Prostate gland (tissue), 2 donors: ENCODE data around the gene SEMA5A.

Experiments
- POLR2AphosphoS5 ChIP-seq: sonication (generic); formaldehyde crosslinking; IDR thresholded peaks from one replicate; pipeline ENCODE4 v1.6.1; 2017; ENCODE audit warnings: antibody characterized with exemption
- TF ChIP-seq, protein P1 (sequence below), 4 experiments: fragments of 200-600 bp in 2 of 4; fragments of 450-650 bp in 2 of 4; sonication (generic) in 2 of 4; IDR thresholded peaks; 1 replicate in 3 of 4; 2 replicates in 1 of 4; pipeline ENCODE4 v1.5.1; 2016 to 2019; ENCODE audit warnings: antibody characterized with exemption in 4 of 4, mild to moderate bottlenecking in 2 of 4, moderate library complexity in 2 of 4

- TF ChIP-seq, protein P1, sequence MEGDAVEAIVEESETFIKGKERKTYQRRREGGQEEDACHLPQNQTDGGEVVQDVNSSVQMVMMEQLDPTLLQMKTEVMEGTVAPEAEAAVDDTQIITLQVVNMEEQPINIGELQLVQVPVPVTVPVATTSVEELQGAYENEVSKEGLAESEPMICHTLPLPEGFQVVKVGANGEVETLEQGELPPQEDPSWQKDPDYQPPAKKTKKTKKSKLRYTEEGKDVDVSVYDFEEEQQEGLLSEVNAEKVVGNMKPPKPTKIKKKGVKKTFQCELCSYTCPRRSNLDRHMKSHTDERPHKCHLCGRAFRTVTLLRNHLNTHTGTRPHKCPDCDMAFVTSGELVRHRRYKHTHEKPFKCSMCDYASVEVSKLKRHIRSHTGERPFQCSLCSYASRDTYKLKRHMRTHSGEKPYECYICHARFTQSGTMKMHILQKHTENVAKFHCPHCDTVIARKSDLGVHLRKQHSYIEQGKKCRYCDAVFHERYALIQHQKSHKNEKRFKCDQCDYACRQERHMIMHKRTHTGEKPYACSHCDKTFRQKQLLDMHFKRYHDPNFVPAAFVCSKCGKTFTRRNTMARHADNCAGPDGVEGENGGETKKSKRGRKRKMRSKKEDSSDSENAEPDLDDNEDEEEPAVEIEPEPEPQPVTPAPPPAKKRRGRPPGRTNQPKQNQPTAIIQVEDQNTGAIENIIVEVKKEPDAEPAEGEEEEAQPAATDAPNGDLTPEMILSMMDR (IDR thresholded peaks at IDR 0.05) = no peak
- no peak for TF ChIP-seq POLR2AphosphoS5
These were observed 16.8 kb downstream of the SEMA5A start for GRCh38 chr5:9529041-9529480.
